Measurements from ENCODE around the gene CCT6A.
A peak's percentile ranks its signal among the peaks of the same experiment; 100 is the strongest.
"Not testable (repeated sequence)": the region's sequence is repeated elsewhere in the genome, so short reads cannot be mapped to it uniquely, and the experiment has no call there.

CCT6A gene

GRCh38 chr7:56053379-56053778 is 1.8 kb downstream of the CCT6A start:
- no peak for DNase-seq

DNA sequence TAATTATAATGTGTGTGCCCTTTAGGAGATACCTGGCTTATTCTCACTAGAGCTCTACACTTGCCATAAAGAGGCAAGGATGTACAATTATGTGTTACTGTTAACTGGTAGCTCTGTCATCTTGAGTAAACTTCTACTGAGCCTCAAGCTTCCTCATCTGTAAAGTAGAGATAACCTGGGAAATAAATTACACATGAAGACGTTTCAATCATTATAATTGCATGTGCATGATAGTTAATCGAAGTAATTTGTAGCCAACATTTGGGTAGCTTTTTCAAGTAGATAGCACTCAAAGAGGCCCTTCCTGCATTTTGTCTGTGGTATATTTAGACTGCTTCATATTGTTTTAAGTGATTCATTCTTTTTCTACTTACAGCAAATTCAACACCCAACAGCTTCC is 2.4 kb downstream of the CCT6A start:
- DNase-seq = no peak

DNA sequence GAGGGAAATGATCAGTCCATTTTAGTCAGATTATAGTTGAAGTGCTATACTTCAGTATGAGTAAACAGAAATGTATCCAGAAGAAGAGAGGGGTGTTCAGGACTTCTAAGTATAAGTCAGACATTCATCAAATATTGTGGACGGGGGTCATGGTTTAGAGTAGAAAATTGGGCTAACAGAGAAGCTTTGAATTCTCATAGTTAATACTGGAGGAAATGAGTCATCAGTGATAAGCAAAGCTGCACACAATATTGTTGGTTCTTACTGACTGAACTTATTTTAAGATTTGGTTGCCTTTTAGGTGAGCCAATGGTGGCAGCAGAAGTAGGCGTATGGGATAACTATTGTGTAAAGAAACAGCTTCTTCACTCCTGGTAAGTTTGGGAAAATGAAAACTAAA is 10.8 kb downstream of the CCT6A start:
- no peak for DNase-seq

DNA sequence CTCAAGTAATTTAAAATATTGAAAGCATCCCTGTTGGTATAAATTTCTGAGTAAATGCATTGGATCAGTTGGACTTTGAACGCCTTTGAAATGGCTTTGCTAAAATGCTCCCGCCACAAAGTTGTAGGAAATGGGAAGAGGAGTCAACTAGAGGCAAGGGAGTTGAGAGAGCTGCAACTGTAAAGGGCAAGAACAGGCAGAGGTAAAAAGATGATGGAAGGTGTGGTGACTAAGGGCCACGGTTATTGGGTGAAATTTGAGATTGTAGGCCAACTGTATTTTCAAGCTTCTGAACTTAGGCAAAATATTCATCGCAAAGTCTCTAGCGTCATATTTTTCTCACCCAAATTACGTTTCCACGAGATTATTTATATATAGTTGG is 11.9 kb downstream of the CCT6A start:
- DNase-seq = no peak

DNA sequence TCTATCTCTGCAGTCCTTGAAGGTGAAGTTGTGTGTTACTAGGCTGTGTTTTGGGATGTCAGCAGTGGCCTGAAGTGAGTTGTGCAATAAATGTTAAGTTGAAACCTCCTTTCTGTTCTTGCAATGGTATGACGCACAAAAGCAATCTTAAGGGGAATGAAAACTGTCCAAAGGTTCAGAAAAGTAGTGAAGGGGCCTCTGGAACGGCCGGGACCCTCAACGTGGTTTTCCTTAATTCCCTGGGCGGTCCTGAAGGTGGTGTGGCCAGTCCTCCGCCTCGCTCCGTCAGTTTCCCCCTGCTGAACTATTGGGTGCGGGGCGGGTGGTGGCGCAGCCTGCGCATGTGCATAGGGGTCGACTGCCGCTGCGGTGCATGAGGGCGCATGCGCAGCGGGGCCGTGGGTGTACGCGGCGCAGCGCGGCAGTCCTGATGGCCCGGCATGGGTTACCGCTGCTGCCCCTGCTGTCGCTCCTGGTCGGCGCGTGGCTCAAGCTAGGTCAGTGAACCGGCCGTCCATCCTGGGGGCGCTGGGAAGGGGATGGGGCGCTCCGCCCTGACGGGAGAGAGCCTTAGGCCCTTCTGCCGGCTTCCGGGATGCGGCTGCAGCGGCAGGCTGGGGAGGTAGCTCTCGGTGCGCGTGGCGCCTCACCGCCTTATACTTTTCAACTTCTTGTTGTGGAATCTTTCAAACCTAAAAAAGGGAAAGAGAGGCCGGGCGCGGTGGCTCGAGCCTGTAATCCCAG is 12.5 kb downstream of the CCT6A start, which contains the start of gene SUMF2:
TSS of gene SUMF2 (plus strand) at position 405 of the 744 bp plus-strand sequence. CDS start at position 431, 26 bp downstream.
- DNase-seq = peak; percentile 92

- not testable (repeated sequence) for DNase-seq
These were observed 14.8 kb downstream of the CCT6A start for GRCh38 chr7:56066376-56066775.

DNA sequence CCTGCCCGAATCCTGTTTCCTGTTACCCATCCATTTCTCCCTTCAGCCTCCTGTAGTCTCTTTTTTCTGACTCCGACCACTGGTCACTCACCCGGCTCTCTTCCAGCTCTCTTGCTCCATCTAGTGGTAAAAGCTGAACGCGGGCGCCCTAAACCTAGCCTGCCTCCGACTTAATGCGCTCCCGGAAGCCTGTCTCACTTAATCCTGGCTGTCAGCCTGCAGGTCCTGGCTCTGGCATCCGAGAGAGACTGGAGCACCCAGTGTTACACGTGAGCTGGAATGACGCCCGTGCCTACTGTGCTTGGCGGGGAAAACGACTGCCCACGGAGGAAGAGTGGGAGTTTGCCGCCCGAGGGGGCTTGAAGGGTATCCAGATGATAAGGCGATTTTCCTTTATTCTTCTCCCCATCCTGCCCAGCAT is 22.8 kb downstream of the CCT6A start:
- peak; percentile 68 for DNase-seq

DNA sequence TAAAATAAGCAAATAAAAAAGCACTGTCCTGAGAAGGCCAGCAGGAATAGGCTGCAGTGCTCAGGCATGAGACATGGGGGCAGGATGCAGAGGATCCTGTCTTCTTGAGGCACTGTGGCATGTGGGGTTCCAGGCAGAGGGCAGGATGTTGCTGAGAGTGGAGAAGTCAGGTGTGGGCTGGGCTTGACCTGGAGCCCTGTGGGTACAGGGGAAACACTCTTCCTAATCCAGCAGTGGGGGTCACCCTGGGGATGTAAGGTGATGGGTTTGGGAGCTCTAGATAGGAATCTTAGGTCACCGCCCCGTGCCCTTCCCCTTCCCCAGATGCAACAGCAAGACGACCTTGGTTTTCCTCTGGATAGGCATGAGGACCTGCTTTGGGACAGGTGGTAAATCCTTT is 26.1 kb downstream of the CCT6A start:
- DNase-seq = no peak

- DNase-seq = no peak
These were observed 26.6 kb downstream of the CCT6A start for GRCh38 chr7:56078196-56078595.

DNA sequence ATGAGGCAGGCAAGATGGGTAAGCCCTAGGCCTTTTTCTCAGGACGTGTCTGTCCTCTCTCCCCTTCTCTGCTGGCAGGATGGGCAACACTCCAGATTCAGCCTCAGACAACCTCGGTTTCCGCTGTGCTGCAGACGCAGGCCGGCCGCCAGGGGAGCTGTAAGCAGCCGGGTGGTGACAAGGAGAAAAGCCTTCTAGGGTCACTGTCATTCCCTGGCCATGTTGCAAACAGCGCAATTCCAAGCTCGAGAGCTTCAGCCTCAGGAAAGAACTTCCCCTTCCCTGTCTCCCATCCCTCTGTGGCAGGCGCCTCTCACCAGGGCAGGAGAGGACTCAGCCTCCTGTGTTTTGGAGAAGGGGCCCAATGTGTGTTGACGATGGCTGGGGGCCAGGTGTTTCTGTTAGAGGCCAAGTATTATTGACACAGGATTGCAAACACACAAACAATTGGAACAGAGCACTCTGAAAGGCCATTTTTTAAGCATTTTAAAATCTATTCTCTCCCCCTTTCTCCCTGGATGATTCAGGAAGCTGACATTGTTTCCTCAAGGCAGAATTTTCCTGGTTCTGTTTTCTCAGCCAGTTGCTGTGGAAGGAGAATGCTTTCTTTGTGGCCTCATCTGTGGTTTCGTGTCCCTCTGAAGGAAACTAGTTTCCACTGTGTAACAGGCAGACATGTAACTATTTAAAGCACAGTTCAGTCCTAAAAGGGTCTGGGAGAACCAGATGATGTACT is 28.1 kb downstream of the CCT6A start:
- no peak for DNase-seq

DNA sequence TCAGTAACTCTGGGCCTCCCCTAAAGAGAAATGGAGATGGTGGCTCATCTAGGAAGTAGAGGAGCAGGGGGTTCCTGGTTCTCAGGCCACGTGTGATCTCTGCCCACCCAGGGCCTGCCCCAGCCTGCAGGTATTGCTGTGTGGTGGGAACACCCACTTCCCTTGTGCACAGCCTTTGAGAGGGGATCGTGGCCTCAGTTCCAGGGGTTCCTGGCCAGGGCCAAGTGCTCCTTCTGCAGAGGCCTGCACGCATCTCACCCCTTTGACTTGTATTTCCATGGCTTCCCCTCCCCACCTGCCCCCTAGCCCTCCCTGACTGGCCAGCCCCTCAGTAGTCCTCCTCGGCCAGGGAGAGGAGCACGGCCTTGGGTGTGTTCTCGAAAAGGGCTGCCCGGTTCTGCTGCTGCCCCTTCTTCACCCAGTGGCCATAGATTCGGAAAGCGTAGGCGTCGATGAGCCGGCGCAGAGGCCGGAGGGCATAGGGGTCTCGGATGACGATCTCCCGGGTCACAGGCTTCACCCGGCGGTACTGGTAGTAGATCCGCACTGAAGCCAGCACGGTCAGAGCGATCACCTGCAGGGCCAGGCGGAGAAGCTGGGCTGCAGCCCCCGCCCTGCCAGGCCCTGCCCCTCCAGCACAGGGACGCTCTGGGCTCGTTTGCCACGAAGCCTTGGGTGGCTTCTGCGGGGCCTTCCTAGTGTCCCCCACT is 29.3 kb downstream of the CCT6A start:
- not testable (repeated sequence) for DNase-seq

- no peak for DNase-seq
These were observed 30.2 kb downstream of the CCT6A start for GRCh38 chr7:56081626-56082340.

- no peak for DNase-seq
These were observed 31.7 kb downstream of the CCT6A start for GRCh38 chr7:56083150-56083785.

- DNase-seq = no peak
These were observed 35.2 kb downstream of the CCT6A start for GRCh38 chr7:56086761-56087160.

GRCh38 chr7:56087445-56087844 is 35.9 kb downstream of the CCT6A start:
- DNase-seq = no peak

DNA sequence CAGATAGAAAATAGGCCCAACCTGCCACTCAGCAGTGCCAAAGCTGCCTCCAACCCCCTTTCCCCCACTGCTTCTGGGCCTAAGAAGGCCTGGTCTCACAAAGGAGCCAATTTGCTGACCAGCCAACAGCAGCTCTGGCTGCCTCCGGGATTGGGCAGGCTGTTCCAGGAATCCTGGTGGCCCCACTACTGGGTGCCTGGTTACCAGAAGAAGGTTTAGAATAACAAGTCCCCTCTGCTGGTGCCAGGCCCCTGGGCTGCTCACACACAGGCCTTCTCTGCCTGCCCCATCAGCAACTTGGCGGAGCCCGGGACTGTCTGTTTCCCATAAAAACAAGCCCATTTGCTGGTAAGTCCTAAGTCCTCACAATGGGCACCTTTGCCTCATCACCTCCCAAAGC is 40.0 kb downstream of the CCT6A start:
- no peak for DNase-seq

DNA sequence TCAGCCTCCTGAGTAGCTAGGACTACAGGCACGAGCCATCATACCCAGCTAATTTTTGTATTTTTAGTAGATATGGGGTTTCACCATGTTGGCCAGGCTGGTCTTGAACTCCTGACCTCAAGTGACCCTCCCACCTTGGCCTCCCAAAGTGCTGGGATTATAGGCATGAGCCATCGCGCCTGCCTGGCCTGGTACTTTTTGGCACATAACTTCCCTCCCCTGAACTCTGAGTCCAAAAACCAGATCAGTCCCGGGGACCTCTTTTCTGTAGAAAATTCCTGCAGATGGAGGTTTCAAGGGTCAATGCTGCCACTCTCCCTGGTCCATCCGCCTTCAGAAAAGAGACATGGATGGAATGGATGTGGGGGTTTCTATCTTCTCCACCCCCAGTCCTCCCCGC is 40.8 kb downstream of the CCT6A start:
- DNase-seq = not testable (repeated sequence)

DNA sequence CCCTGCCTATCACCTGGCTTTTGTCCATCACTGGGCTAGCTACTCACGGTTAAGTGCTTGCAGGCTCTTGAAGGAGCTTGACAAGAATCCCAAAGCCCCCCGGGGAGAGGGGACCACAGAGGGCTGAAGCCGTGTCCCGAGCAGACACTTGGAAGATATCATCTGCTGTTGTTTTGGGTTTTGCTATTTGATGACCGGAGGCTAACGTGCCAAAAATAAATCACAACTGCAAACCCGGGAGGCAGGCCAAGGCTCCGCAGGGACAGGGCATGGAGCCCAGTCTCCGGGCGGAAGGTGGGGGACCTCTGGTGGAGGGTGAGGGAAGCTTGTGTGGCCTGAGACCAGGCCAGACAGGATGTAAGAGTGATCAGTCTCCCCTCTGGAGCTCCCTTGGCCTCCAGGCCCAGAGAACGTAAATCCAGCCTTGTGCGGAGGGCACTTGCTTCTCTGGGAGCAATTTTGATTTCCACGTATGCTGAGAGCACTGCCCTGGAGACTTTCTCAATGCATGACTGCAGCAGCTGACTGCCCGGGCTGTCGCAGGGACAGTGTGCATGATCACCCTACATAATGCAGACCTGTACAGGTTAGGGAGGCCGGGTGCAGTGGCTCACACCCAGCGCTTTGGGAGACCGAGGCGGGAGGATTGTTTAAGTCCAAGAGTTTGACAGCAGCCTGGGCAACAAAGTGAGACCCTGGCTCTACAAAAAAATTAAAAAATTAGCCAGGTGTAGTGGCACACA is 41.4 kb downstream of the CCT6A start, which contains the start of gene PHKG1:
TSS of gene PHKG1 (minus strand) at position 164 of the 743 bp plus-strand sequence. CDS start 4,011 bp downstream, outside the sequence.
- DNase-seq = no peak

DNA sequence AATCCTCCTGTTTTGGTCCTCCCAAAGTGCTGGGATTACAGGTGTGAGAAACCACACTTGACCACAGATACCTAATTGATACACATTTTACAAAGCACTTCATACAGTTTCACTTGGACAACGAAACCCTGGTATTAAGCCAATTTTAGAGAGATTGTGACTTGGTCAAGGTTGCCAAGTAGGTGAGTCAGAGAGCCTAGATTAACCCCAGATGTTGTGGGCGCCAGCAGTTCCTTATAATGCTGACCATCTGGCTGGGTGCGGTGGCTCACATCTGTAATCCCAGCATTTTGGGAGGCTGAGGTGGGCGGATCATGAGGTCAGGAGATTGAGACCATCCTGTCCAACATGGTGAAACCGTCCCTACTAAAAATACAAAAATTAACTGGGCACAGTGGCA is 46.1 kb downstream of the CCT6A start:
- DNase-seq = no peak

GRCh38 chr7:56098187-56099008 is 46.8 kb downstream of the CCT6A start:
- DNase-seq = not testable (repeated sequence)

DNA sequence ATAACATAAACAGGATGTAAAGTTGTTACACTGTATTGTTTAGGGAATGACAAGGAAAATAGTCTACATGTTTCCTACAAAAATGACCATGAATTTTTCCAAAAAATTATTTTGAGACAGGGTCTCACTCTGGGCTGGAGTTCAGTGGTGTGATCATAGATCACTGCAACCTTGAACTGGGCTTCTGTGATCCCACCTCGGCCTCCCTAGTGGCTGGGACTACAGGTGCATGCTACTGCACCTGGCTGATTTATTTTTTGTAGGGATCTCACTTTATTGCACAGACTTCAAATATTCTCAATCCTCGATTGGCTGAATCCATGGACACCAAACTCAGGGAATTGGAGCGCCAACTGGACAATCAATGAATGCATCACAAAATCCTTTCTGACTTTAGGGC is 48.1 kb downstream of the CCT6A start:
- no peak for DNase-seq

All from stimulated activated CD4-positive, alpha-beta T cell treated with anti-CD3 and anti-CD28 coated beads, Interleukin-15, amount 100 ng/mL, for 24 hours (primary cell).